ENCODE measurements around the gene ARMH3. TPM values are rescaled to one million over a fixed set of nuclear protein-coding genes. Genes with fewer than 3 reads are reported as not detected.

The ARMH3 gene
- total RNA-seq, 1 experiment from 2014 or later = 17.1 TPM

DNA sequence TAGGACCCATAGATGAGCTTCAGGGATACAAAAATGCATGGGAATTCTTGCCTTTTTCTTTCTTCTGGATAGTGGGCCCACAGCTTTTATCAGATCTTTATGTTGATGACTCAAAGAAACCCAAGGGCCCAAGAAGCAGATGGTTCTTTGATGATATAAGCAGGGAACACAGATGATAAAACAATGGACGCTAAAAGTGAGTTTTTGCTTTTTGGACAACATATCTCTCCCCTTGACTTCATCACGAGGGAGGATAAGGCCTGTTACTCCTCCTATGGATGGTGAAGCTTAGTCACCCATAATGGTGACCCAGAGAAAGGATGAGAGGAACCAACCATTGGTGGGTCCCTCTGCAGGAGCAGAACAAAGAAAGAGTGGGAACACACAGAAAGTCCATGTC, 231.2 kb downstream of the ARMH3 start (continued):
- TF ChIP-seq E2F5 (CRISPR knock-in tag; IDR thresholded peaks at IDR 0.05) = no peak
- no peak for TF ChIP-seq SMAD3 (CRISPR knock-in tag; IDR thresholded peaks at IDR 0.05; ENCODE audit: borderline replicate concordance)

DNA sequence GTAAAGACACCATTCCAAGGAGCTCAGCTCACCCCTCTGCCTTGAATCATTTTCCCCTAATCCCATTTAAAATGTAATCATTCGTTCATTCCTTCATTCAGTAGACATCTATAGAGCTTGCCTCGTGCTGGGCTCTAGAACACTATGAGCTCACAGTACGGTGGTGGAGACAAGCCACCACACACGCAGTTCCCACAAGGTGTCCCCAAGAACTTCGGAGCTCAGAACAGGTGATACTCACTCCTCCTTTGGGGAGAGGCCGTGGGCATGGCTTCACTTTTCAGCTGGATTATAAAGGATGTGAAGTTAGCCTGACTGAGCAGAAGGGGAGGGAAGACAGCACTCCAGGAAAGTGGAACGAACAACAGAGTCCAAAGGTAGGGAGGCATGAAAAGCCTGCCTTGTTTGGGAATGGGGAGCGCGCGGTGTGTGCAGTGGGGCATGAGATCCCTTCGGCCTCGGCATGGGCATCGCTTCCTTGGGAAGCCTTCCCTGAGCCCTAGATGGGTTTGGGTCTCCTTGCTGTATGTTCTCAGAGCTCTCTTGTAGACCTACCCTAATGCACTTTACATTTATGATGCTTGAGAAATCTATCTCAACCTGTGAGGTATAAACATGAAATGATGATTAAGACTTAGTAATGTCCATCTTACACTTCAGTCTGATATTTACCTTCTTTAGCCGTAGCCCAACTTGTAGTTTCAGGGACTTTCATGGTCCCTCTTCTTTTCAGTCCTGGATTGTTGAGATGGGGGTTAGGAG, 236.9 kb downstream of the ARMH3 start:
- ChIA-PET POLR2A (interaction anchor here (0.5 to 3.2 kb wide), 16 partner anchors 10 to 1100 kb away, joined by 3 to 34 read pairs (median 6); partner anchors contain the start of genes ARMH3, DPCD, KCNIP2 and NPM3), CTCF (interaction anchor here (1.0 to 8.4 kb wide), 16 partner anchors 10 to 413 kb away, joined by 3 to 89 read pairs (median 10); partner anchors contain the start of genes KCNIP2 and NPM3)
- no peaks in the 10 kb centered on the region for H3K36me3 Mint-ChIP-seq
- peaks cover 18% of the 10 kb centered on the region for H3K4me1 Mint-ChIP-seq
- no peaks in the 10 kb centered on the region for H3K9me3 Mint-ChIP-seq
- DNase-seq (ENCODE audit: low spot score) (peak; percentile 28), ATAC-seq (peak; percentile 36)
- H3K4me3 Mint-ChIP-seq = peak overlapping the region; percentile 88
- TF ChIP-seq ZNF121 (CRISPR knock-in tag; IDR thresholded peaks at IDR 0.05) (no peak), ZNF512 (CRISPR knock-in tag; IDR thresholded peaks at IDR 0.05; ENCODE audit: borderline replicate concordance) (no peak), ZNF138 (CRISPR knock-in tag; conservative IDR thresholded peaks at IDR 0.05) (no peak), CTCF (IDR thresholded peaks at IDR 0.05) (no peak), ZNF425 (CRISPR knock-in tag; conservative IDR thresholded peaks at IDR 0.05) (no peak), TEAD1 (CRISPR knock-in tag; IDR thresholded peaks at IDR 0.05) (no peak), FOXP1 (CRISPR knock-in tag; IDR thresholded peaks at IDR 0.05; ENCODE audit: borderline replicate concordance) (no peak), EMX1 (CRISPR knock-in tag; IDR thresholded peaks at IDR 0.05) (no peak), ETV6 (CRISPR knock-in tag; IDR thresholded peaks at IDR 0.05) (no peak), SMAD4 (CRISPR knock-in tag; IDR thresholded peaks at IDR 0.05) (no peak), GRHL2 (CRISPR knock-in tag; IDR thresholded peaks at IDR 0.05; ENCODE audit: insufficient replicate concordance, severe bottlenecking) (no peak)
- TF ChIP-seq, protein P1, sequence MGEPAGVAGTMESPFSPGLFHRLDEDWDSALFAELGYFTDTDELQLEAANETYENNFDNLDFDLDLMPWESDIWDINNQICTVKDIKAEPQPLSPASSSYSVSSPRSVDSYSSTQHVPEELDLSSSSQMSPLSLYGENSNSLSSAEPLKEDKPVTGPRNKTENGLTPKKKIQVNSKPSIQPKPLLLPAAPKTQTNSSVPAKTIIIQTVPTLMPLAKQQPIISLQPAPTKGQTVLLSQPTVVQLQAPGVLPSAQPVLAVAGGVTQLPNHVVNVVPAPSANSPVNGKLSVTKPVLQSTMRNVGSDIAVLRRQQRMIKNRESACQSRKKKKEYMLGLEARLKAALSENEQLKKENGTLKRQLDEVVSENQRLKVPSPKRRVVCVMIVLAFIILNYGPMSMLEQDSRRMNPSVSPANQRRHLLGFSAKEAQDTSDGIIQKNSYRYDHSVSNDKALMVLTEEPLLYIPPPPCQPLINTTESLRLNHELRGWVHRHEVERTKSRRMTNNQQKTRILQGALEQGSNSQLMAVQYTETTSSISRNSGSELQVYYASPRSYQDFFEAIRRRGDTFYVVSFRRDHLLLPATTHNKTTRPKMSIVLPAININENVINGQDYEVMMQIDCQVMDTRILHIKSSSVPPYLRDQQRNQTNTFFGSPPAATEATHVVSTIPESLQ (CRISPR knock-in tag; IDR thresholded peaks at IDR 0.05) = no peak
- TF ChIP-seq, protein P2, sequence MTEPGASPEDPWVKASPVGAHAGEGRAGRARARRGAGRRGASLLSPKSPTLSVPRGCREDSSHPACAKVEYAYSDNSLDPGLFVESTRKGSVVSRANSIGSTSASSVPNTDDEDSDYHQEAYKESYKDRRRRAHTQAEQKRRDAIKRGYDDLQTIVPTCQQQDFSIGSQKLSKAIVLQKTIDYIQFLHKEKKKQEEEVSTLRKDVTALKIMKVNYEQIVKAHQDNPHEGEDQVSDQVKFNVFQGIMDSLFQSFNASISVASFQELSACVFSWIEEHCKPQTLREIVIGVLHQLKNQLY (CRISPR knock-in tag; IDR thresholded peaks at IDR 0.05) = no peak
- no peaks in the 10 kb centered on the region for H3K27me3 Mint-ChIP-seq (ENCODE audit: low read depth)
- peak overlapping the region; percentile 92 for H3K27ac Mint-ChIP-seq
